Left lung (tissue), 10 donors: Measurements from ENCODE around the gene MIEN1. TPM values are rescaled to one million over a fixed set of nuclear protein-coding genes. Genes with fewer than 3 reads are reported as not detected.
"Not testable (repeated sequence)": the region's sequence is repeated elsewhere in the genome, so short reads cannot be mapped to it uniquely, and the experiment has no call there.

Source experiments
- ATAC-seq: fragments of 200-7000 bp; cut with Tn5 transposase; one replicate; pipeline ENCODE4 v1.9.1; 2020; ENCODE audit warnings: moderate library complexity
- DNase-seq, 4 donors: peaks; one replicate each; pipeline ENCODE4 v3.0.0-alpha.2; 2013 to 2020
- H3K27ac ChIP-seq, 2 donors: fragments of 200-600 bp; sonication (generic) in 1 of 2; one replicate each; pipeline versions ENCODE4 v1.5.0 to v1.8.0; 2020 to 2021
- H3K27me3 ChIP-seq, 2 donors: fragments of 200-600 bp; sonication (generic) in 1 of 2; one replicate each; pipeline versions ENCODE4 v1.5.0 to v1.8.0; 2020 to 2021
- H3K36me3 ChIP-seq, 2 donors: fragments of 200-600 bp; sonication (generic) in 1 of 2; one replicate each; pipeline versions ENCODE4 v1.5.0 to v1.8.0; 2020 to 2021
- H3K4me1 ChIP-seq, 2 donors: fragments of 200-600 bp; one replicate each; pipeline ENCODE4 v1.8.0; 2021
- H3K4me3 ChIP-seq, 2 donors: fragments of 200-600 bp; sonication (generic) in 1 of 2; one replicate each; pipeline versions ENCODE4 v1.5.0 to v1.8.0; 2020 to 2021; ENCODE audit warnings: mild to moderate bottlenecking in 1 of 2
- H3K9me3 ChIP-seq, 2 donors: fragments of 200-600 bp; sonication (generic) in 1 of 2; one replicate each; pipeline versions ENCODE4 v1.5.0 to v1.8.0; 2020 to 2021
- intact Hi-C, 2 donors: fragments of 100-400 bp; cut with DNase I; formaldehyde crosslinking; loops; one replicate each; pipeline versions ENCODE4 v1.11.2 to v1.14.2; 2022
- polyA plus RNA-seq, 6 donors: library from polyadenylated mRNA; unstranded; fragments of 120-200 nt; gene quantifications; one replicate each; pipeline ENCODE4 v1.2.1, GENCODE V29; 2013; ENCODE audit not compliant: insufficient read length in 6 of 6
- total RNA-seq, 2 donors: library from RNA; stranded (reverse); fragmentation: NEBNext Ultra II Directional; extraction: Animal tissue kit (Norgen Biotek cat#: 25700); gene quantifications; one replicate each; pipeline ENCODE4 v1.2.1, GENCODE V29; 2021
- TF ChIP-seq, protein P1 (sequence below), 2 donors: fragments of 200-600 bp; sonication (generic) in 1 of 2; IDR thresholded peaks; one replicate each; pipeline versions ENCODE4 v1.5.0 to v1.8.0; 2021; ENCODE audit warnings: antibody characterized with exemption in 2 of 2
- donor health status: DM: no; HTN: yes; CAD: no.
- donor health status: DM: no; HTN: no; CAD: no.

MIEN1 gene
- total and polyA plus RNA-seq, 8 donors: 18.8 to 57.9 (median 25.5) TPM

DNA sequence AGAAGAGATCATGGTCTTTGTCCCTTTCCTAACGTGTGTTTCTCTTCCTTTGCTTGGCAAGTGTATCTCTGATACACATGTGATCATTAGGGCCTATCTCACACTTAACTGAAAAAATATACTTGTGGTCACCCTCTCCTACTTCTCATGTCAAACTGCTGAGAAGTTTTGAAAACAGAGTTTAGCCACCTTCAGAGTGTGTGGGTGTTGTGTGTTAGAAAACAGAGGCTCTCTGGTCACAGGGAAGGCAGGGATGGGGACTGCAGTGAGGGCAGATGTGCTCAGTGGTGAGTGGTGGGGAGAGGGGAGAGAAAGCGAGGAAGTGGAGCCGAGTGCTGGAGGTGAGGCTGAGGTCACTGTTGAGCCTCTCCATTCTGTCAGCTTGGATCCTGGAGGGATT lies 36.8 kb upstream of the MIEN1 start:
- no peaks in the 10 kb centered on the region for H3K36me3 ChIP-seq
- no peaks in the 10 kb centered on the region for H3K27me3 ChIP-seq
- H3K4me3 ChIP-seq: no peak overlapping the region
- no peaks in the 10 kb centered on the region for H3K9me3 ChIP-seq
- H3K4me1 ChIP-seq: no peaks in the 10 kb centered on the region
- ATAC-seq (no peak), DNase-seq (no peak)
- TF ChIP-seq, protein P1, sequence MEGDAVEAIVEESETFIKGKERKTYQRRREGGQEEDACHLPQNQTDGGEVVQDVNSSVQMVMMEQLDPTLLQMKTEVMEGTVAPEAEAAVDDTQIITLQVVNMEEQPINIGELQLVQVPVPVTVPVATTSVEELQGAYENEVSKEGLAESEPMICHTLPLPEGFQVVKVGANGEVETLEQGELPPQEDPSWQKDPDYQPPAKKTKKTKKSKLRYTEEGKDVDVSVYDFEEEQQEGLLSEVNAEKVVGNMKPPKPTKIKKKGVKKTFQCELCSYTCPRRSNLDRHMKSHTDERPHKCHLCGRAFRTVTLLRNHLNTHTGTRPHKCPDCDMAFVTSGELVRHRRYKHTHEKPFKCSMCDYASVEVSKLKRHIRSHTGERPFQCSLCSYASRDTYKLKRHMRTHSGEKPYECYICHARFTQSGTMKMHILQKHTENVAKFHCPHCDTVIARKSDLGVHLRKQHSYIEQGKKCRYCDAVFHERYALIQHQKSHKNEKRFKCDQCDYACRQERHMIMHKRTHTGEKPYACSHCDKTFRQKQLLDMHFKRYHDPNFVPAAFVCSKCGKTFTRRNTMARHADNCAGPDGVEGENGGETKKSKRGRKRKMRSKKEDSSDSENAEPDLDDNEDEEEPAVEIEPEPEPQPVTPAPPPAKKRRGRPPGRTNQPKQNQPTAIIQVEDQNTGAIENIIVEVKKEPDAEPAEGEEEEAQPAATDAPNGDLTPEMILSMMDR (IDR thresholded peaks at IDR 0.05): no peak
- intact Hi-C loops: no loop called here
- H3K27ac ChIP-seq: no peak overlapping the region

DNA sequence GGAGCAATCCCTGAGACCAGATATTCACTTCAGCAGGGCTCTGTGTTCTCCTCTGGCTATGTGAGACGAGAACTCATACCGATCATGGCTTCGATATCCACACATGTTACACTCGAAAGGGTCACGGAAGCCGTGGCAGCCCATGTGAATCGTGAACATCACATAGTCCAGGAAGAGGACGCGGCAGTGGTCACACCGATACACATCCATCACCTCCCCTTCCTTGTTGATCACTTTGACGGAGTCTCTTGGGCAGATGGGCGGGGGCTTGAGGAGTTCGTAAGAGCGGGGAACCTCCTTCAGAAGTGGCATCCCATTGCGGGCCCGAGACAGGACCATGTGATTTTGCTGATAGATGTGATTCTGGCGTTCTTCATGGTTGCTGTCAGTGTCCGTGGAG lies 35.4 kb upstream of the MIEN1 start:
- Histone ChIP-seq H3K4me3 (no peak overlapping the region), H3K27me3 (no peaks in the 10 kb centered on the region), H3K36me3 (no peaks in the 10 kb centered on the region), H3K9me3 (no peaks in the 10 kb centered on the region), H3K4me1 (no peaks in the 10 kb centered on the region), H3K27ac (no peak overlapping the region)
- DNase-seq (no peak), ATAC-seq (no peak)
- TF ChIP-seq, protein P1 (IDR thresholded peaks at IDR 0.05): no peak
- intact Hi-C loops: no loop called here

DNA sequence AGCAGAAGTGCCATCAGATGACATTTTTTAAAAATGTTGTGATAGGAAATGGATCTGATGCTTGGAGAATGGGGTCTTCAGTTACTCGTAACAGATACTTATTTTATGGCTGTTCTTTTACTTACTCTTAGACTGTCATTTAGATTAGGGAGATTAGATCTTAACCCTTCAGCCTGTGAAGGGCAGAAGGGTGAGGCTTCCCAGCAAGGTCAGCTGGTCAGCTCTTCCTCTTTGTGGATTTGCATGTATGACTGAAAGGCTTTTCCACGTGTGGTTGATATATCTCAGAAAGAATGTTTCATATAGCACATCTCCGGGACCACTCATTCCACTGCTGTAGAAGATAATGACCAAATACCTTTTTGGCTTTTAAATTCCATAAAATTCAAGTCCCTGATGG lies 34.8 kb upstream of the MIEN1 start:
- H3K27ac ChIP-seq: no peak overlapping the region
- intact Hi-C loops: no loop called here

DNA sequence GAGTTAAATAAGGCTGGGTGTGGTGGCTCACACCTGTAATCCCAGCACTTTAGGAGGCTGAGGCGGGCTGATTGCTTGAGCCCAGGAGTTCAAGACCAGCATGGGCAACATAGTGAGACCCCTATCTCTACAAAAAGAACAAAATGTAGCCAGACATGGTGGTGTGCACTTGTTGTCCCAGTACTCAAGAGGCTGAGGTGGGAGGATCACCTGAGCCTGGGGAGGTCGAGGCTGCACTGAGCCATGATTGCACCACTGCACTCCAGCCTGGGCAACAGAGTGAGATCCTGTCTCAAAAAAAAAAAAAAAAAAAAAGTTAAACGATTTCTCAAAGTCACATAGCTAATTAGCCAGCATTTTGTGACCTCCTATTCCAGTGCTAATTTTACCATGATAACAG lies 33.8 kb upstream of the MIEN1 start:
- H3K4me1 ChIP-seq, H3K4me3 ChIP-seq, H3K27ac ChIP-seq, DNase-seq, ATAC-seq, H3K9me3 ChIP-seq, H3K27me3 ChIP-seq, intact Hi-C loops, H3K36me3 ChIP-seq: not testable (repeated sequence)

More for the DNA sequence above, 34.8 kb upstream of the MIEN1 start:
- H3K36me3 ChIP-seq: no peaks in the 10 kb centered on the region
- H3K9me3 ChIP-seq: no peaks in the 10 kb centered on the region
- no peak for DNase-seq
- H3K27me3 ChIP-seq: no peaks in the 10 kb centered on the region
- no peak for ATAC-seq
- H3K4me3 ChIP-seq: no peak overlapping the region
- no peaks in the 10 kb centered on the region for H3K4me1 ChIP-seq
- TF ChIP-seq, protein P1 (IDR thresholded peaks at IDR 0.05): no peak

DNA sequence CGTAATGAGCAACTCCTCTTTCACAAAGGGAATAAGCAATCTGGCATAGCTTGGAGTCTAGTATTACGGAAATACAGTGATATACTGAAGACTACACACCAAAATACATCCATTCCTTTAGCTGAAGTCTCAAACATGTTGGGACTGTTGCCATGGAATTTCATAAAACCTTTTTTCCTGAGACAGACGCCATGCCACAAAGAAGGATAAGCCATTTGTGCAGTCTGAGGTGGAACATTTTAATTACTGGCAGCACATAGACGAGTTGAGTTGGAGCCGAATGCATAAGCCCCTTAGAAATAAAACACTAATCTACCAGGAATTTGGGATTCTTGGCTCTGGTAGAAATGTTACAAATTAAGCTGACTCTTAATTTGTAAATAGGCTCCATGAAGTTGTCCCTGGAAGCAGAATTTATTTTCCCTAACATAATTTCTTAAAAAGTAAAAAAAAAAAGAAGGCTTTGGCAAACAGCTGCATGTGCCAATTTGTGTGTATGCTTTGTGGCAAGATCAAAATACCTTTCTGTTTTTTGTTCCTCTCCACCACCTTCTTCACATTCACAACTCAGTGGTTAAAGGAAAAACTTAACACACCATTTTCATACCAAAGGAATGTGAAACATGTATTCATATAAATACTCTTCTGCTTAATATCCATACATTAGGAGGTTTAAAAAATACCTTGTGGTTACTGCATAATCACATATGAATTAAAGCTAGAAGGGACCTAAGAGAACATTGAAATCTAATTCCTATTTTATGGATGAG lies 32.9 kb upstream of the MIEN1 start:
- ATAC-seq (no peak), DNase-seq (no peak)
- peaks cover 0 to 8% of the 10 kb centered on the region in 2 donors for H3K27me3 ChIP-seq
- no peak overlapping the region for H3K4me3 ChIP-seq
- no peaks in the 10 kb centered on the region for H3K4me1 ChIP-seq
- no peak overlapping the region for H3K27ac ChIP-seq
- H3K9me3 ChIP-seq: no peaks in the 10 kb centered on the region
- H3K36me3 ChIP-seq: no peaks in the 10 kb centered on the region
- TF ChIP-seq, protein P1 (IDR thresholded peaks at IDR 0.05): no peak
- intact Hi-C loops: no loop called here
